Testis (tissue), 2 donors: Measurements from ENCODE around the gene MRPL55.

Experiments
- CTCF ChIP-seq, 3 experiments: fragments of 450-650 bp in 2 of 3; fragments of 200-600 bp in 1 of 3; sonication (generic) in 1 of 3; IDR thresholded peaks; one replicate each; pipeline ENCODE4 v1.5.1; 2016 to 2019; ENCODE audit warnings: antibody characterized with exemption in 3 of 3, mild to moderate bottlenecking in 2 of 3, moderate library complexity in 1 of 3
- POLR2A ChIP-seq: fragments of 450-650 bp; IDR thresholded peaks from one replicate; pipeline ENCODE4 v1.6.1; 2017; ENCODE audit warnings: antibody characterized with exemption, mild to moderate bottlenecking, moderate library complexity

- no peak for TF ChIP-seq POLR2A
- TF ChIP-seq CTCF (IDR thresholded peaks at IDR 0.05) = no peak
Measured at GRCh38 chr1:228144193-228144992, 35.3 kb upstream of the MRPL55 start.
